Measurements from ENCODE around the gene PSME3.
"Not testable (repeated sequence)": the region's sequence is repeated elsewhere in the genome, so short reads cannot be mapped to it uniquely, and the experiment has no call there.

PSME3 gene

GRCh38 chr17:42878924-42879595, 45.9 kb downstream of the PSME3 start:
- no peak for DNase-seq

GRCh38 chr17:42879596-42879985, 46.4 kb downstream of the PSME3 start:
- no peak for DNase-seq

- no peak for DNase-seq
Measured at GRCh38 chr17:42880776-42881310, 47.6 kb downstream of the PSME3 start.

GRCh38 chr17:42881706-42882105, 48.5 kb downstream of the PSME3 start:
- not testable (repeated sequence) for DNase-seq

- DNase-seq: no peak
Measured at GRCh38 chr17:42882166-42882565, 49.0 kb downstream of the PSME3 start.

GRCh38 chr17:42883802-42884558, 50.8 kb downstream of the PSME3 start:
- no peak for DNase-seq

- DNase-seq: not testable (repeated sequence)
Measured at GRCh38 chr17:42885806-42886205, 52.6 kb downstream of the PSME3 start.

GRCh38 chr17:42886283-42887176, 53.3 kb downstream of the PSME3 start:
- no peak for DNase-seq

GRCh38 chr17:42889809-42890208, 56.6 kb downstream of the PSME3 start:
- no peak for DNase-seq

- no peak for DNase-seq
Measured at GRCh38 chr17:42891539-42892152, 58.4 kb downstream of the PSME3 start.

- no peak for DNase-seq
Measured at GRCh38 chr17:42893359-42893758, 60.2 kb downstream of the PSME3 start.
